Nephron progenitor cell (in vitro differentiated cells): ENCODE results near the gene SYCP3.

Experiments
- DNase-seq: peaks from one replicate; pipeline ENCODE4 v3.0.0; 2021
- H3K27ac Mint-ChIP-seq: 2 replicates; pipeline ENCODE4 v1.8.0; 2021; ENCODE audit warnings: mild to moderate bottlenecking, moderate library complexity, mixed read lengths
- H3K27me3 Mint-ChIP-seq: 2 replicates; pipeline ENCODE4 v1.8.0; 2021; ENCODE audit warnings: mild to moderate bottlenecking, low read depth, mixed read lengths; ENCODE audit not compliant: poor library complexity
- H3K36me3 Mint-ChIP-seq: 2 replicates; pipeline ENCODE4 v1.8.0; 2021; ENCODE audit warnings: low read depth, mixed read lengths
- H3K4me1 Mint-ChIP-seq: 2 replicates; pipeline ENCODE4 v1.8.0; 2021; ENCODE audit warnings: mixed read lengths
- H3K4me3 Mint-ChIP-seq: 2 replicates; pipeline ENCODE4 v1.8.0; 2021; ENCODE audit warnings: mild to moderate bottlenecking, moderate library complexity, mixed read lengths
- H3K9me3 Mint-ChIP-seq: 2 replicates; pipeline ENCODE4 v1.8.0; 2021; ENCODE audit warnings: mild to moderate bottlenecking, moderate library complexity, mixed read lengths
- CTCF ChIP-seq: fragments of 200-600 bp; sonication (generic); IDR thresholded peaks from 2 replicates; pipeline ENCODE4 v1.5.0; 2021; ENCODE audit warnings: antibody characterized with exemption

The SYCP3 gene

GRCh38 chr12:101719566-101719965, 19.7 kb downstream of the SYCP3 start:
- no peak for TF ChIP-seq CTCF
- H3K27me3 Mint-ChIP-seq = no peaks in the 10 kb centered on the region
- no peak overlapping the region for H3K27ac Mint-ChIP-seq
- H3K9me3 Mint-ChIP-seq = no peaks in the 10 kb centered on the region
- peaks cover 15% of the 10 kb centered on the region for H3K4me1 Mint-ChIP-seq
- DNase-seq = no peak
- no peak overlapping the region for H3K4me3 Mint-ChIP-seq
- no peaks in the 10 kb centered on the region for H3K36me3 Mint-ChIP-seq

DNA sequence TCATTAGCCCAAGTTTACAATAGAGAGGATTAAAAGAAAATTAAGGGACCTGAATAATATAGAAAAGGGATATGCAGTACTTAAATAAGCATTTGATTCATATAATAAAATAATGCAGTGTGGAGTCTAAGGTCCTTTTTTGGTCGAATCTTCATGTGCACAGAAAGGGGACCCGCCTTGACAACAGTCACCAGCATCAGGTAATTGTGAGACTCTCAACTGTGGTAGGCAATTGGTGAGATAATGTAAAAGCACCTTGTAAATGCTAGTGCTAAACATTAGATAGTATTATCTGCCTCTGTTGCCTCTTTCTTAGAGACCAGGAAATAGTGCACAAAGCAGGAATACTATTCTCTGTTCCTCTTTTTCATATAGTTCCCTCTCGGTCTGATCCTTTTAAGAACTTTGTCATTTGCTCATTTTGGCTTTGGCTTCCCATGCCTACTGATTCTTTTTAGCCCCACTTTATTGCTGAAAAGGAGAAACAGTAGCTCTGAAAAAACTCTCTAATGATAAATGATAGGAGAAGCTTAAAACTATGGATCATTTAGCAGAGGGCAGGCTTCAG, 24.3 kb downstream of the SYCP3 start:
- Mint-ChIP-seq H3K27me3 (no peaks in the 10 kb centered on the region), H3K4me1 (peaks cover 45% of the 10 kb centered on the region), H3K36me3 (peaks cover 19% of the 10 kb centered on the region), H3K4me3 (no peak overlapping the region), H3K9me3 (peaks cover 16% of the 10 kb centered on the region), H3K27ac (no peak overlapping the region)
- no peak for DNase-seq
- TF ChIP-seq CTCF = no peak

DNA sequence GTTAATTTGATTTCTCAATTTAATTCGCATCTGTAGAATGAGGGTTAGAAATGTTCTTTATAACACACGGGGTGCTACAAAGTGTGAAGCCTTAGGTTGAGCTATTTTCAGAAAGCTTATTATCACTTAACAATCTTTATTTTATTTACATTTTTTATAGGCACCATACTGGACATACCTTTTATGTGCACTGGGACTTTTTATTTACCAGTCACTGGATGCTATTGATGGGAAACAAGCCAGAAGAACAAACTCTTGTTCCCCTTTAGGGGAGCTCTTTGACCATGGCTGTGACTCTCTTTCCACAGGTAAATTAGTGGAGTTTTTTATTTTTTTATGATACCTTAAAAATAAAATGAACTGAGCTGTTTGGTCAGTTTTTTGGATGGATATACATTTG, 25.3 kb downstream of the SYCP3 start:
- H3K27me3 Mint-ChIP-seq = no peaks in the 10 kb centered on the region

GRCh38 chr12:101713059-101713682, 26.1 kb downstream of the SYCP3 start:
- peak; percentile 38 for DNase-seq
- Mint-ChIP-seq H3K36me3 (peaks cover 26% of the 10 kb centered on the region), H3K4me1 (peaks cover 45% of the 10 kb centered on the region), H3K4me3 (peak overlapping the region; percentile 69), H3K9me3 (peaks cover 25% of the 10 kb centered on the region), H3K27ac (peak overlapping the region; percentile 98), H3K27me3 (no peaks in the 10 kb centered on the region)
- no peak for TF ChIP-seq CTCF

More for the DNA sequence above, 25.3 kb downstream of the SYCP3 start:
- peaks cover 45% of the 10 kb centered on the region for H3K4me1 Mint-ChIP-seq
- peaks cover 26% of the 10 kb centered on the region for H3K36me3 Mint-ChIP-seq
- no peak for DNase-seq
- peak overlapping the region; percentile 69 for H3K4me3 Mint-ChIP-seq
- peaks cover 25% of the 10 kb centered on the region for H3K9me3 Mint-ChIP-seq
- no peak for TF ChIP-seq CTCF
- H3K27ac Mint-ChIP-seq = peak overlapping the region; percentile 98

DNA sequence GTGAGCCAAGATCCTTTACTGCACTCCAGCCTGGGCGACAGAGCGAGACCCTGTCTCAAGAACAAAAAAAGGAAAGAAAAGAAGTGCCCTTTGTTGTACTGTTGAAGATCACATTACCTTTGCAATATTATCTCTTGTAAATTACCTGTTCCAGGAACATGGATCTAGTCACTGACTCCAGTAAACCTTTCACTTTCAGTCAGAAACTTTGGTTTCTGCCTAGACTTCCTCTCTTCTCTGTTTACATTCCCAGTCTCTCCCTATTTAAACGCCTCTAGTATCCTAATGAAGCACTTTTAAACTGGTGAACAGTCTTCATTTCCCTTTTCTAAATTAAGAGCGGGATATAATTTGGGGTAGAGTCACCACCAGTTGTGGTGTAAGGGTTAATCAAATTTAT, 29.0 kb downstream of the SYCP3 start:
- H3K27ac Mint-ChIP-seq = no peak overlapping the region
- H3K4me3 Mint-ChIP-seq = no peak overlapping the region
- no peak for TF ChIP-seq CTCF
- peaks cover 25% of the 10 kb centered on the region for H3K9me3 Mint-ChIP-seq
- peaks cover 26% of the 10 kb centered on the region for H3K36me3 Mint-ChIP-seq
- H3K4me1 Mint-ChIP-seq = peaks cover 37% of the 10 kb centered on the region
- no peak for DNase-seq
- H3K27me3 Mint-ChIP-seq = no peaks in the 10 kb centered on the region
